HG03064 (cell line): ENCODE results near the gene DMAP1.

Experiments used
- ATAC-seq: cut with Tn5 transposase; IDR thresholded peaks from one replicate; pipeline ENCODE4 v1.9.1; 2021; ENCODE audit warnings: low read depth; ENCODE audit not compliant: unreplicated experiment

The DMAP1 gene

DNA sequence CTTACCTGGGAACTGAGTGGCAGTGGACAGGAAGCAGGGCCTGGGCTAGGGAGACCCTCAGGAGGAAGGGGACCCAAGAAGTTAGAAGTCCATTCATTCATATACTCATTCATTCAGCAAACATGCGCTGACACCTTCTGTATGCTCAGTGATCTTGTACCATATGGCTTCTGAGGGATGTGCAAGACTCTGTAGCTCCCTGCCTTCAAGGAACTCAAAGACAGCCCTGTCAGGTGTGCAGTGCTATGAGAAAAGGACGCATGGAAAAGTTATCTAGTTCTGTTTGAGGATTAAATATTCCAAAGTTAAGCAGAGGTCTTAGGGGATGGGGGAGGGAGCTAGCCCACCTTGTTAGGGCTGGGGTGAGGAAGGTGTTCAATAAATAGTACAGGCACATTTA is 12.5 kb downstream of the DMAP1 start:
- ATAC-seq = no peak

DNA sequence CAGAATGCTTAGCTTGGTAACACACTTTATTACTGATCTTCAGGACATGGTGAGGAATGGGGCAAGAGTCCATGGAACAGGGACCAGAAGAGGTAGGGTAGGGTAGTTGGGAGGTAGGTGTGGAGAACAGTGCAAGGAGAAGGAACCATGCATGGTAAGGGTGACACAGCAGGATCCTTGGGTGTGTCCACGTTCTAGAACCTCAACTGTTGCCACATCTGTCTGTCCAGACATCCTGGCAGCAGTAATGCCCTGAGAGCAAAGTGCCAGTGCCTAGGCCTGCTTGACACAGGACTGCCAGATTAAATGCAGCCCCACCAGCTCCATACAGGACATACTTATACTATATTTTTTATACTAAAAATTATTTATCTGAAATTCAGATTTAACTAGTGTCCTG is 13.9 kb downstream of the DMAP1 start:
- ATAC-seq = no peak

- no peak for ATAC-seq
These were observed 14.9 kb downstream of the DMAP1 start for GRCh38 chr1:44228218-44228617.

GRCh38 chr1:44229435-44230167 is 16.3 kb downstream of the DMAP1 start:
- ATAC-seq = no peak

DNA sequence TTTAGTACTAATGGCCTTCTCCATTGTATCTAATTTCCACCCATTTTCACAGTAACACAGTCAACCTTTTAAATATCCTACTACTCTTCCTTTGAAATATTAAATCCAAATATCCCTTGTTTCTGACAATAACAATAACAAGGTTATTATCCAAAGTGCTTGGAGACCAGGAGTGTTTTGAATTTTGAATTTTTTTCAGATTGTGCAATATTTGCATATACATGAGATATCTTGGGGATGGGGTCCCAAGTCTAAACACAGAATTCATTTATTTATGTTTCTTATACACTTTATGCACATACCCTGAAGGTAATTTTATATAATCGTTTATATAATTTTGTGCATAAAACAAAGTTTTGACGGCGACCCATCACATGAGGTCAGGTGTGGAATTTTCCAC is 17.5 kb downstream of the DMAP1 start:
- no peak for ATAC-seq

DNA sequence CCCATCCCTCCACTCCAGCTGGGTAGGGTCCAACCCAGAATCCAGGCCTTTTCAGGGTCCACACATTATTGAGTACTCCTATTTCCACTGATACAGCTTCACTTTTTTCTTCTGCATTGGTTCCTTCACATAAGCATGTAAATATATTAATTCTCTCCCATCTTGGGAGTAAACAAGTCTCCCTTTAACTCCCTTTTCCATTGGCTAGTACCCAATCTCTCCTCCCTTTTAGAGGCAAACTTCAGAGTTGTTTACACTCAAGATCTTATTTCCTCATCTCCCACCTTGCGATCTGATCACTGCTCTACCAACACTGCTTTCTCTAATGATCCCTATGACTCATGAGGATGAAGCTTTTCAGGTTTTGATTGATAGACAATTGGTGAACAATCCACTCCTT is 20.3 kb downstream of the DMAP1 start:
- no peak for ATAC-seq

DNA sequence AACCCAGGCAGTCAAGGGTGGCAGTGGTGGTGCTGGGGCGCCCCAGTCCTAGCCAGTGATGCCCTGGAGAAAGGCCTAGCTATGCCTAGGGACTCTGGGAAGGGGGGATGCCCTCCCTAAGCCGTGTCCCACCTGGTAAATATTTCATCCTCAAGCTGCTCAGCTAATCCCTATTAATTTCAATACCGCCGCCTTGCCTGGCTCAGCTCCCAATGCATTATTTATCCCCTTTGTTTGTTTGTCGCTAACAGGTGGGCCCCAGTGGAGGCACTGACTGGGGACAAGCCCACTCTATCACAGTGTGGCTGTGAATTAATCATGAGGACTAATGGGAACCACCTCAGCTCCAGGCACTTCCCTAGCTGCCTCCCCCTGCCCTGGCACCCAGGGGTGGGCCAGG is 22.5 kb downstream of the DMAP1 start:
- ATAC-seq = no peak

GRCh38 chr1:44236490-44237272 is 23.4 kb downstream of the DMAP1 start:
- ATAC-seq = no peak

DNA sequence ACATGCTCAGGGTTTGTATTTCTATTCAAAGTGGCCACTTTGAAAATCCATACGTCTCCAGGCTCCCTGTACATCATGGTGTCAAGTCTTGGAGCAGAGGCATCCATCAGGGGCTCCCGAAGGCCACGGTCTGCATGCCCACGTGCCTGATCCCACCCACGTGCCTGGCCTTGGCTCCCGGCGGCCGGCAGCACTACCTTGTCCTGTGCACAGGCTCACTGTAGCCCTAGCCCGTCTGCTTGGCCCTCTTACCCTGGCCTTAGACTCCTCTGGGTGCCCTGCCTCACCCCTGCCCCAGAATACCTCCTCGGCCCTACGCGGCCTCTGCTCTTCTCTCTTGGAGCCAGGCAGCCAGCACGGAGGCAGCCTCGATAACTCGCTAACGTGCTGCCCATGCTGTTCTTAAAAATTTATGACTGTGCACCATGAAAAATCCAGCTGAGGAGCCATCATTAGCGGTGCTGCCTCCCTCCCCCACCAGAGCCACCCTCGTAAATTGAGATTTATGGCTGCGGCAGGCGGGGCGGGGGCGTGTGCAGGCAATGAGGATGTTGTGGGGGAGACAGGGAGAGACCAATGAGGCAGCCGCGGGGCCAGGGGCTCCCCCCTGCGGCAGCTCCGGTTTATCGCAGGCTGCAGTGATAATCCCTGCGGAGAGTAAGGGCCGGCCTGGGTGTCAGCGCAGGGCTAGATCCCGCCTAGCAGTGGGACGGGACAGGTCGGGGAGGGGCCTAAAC is 24.6 kb downstream of the DMAP1 start:
- no peak for ATAC-seq

- ATAC-seq = no peak
These were observed 25.4 kb downstream of the DMAP1 start for GRCh38 chr1:44238660-44239059.

GRCh38 chr1:44239331-44239960 is 26.2 kb downstream of the DMAP1 start:
- ATAC-seq = no peak

DNA sequence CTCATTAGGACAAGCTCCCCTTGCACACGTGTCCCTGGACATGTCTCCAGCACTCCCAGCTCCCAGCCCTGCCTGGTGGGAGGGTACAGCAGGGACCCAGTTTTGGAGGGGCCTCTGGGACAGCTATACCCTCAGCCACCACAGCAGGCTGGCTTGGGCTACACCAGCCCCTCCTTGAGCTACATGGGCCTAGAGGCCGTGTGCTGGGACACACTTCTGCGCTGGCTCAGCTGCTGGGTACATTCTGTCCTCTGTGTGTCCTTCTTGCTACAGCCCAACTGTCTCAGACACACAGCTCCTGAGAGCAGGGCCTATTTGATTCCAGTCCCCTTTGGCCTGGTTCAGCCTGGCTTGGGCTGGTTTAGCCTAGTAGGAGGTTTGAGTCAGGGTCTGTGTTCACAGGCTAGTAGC is 26.7 kb downstream of the DMAP1 start:
- no peak for ATAC-seq

GRCh38 chr1:44240802-44241671 is 27.8 kb downstream of the DMAP1 start:
- ATAC-seq = no peak

GRCh38 chr1:44242746-44243145 is 29.5 kb downstream of the DMAP1 start:
- no peak for ATAC-seq

GRCh38 chr1:44243782-44244495 is 30.7 kb downstream of the DMAP1 start:
- ATAC-seq = no peak

GRCh38 chr1:44244986-44245385 is 31.7 kb downstream of the DMAP1 start:
- ATAC-seq = no peak

DNA sequence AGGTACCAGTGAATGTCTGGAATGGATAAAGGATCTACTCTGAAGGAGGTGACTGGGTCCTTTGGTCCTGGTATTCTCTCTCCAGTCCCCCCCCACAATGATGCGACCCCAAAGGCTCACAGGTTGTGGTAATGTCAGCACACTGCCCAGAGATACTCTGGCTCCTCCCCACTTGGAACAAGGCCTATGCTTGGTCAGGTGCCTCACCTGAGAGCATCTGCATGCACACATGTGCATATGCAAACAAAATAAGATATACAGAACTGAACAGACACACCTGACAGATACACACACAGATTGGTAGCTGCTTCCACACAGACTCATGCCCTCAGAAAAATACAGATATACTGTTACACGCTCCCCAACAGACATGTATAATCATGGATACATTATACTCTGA is 33.5 kb downstream of the DMAP1 start:
- no peak for ATAC-seq

DNA sequence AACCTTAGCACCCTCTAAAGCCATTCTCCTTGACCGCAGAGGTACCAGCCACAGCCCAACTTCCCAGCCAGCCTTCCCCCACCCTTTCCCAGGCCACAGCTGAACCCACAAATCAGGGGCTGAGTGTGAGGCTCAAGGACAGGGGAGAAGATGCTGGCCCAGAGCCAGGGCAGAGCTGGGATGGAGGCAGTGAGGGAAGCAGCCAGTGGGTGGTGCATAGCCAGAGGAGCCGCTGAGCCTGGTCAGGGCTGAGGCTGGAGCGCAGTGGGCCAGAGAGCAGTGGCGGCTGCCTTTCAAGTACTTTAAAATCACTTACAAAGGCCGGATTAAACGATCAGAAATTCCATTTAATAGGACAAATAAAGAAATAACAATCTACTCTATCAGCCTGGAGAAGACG is 36.3 kb downstream of the DMAP1 start:
- no peak for ATAC-seq

DNA sequence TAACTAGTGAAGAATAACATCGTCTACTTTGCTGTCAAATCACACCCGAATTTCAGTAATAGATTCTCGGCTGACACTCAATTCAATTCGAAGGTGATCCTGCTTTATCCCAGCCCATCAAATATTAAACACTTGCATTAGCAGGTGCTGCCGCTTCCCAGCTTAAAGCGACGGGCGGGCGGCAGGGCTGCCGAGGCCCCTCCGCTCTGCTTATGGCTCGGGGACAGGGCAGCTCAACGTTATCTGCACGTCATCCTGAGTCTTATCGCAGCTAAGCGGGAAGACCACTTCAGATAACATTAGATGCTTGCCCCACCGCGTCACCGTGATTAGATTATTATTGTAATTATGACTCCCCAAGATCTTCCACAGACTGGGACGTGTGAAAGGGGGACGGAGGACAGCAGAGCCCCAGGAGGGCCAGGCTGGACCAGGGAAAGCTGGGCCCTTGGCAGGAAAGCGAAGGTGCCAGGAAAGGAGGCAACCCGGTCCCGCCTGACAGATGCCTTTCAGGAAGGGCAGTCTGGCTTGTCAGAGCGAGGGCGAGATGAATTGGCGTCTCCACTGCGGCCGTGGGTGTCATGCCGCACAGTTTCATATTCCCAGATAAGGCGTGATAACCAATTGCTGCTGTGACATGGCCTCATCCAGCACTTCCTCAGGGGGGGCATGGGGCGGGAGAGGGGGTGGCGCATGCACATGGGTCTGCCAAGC is 37.0 kb downstream of the DMAP1 start:
- ATAC-seq = no peak
